Fibroblast of skin of right quadriceps (primary cell): ENCODE data around the gene MICALL2.

Source experiments
- DNase-seq: peaks from one replicate; pipeline ENCODE4 v3.0.0-alpha.2; 2013

The MICALL2 gene

DNA sequence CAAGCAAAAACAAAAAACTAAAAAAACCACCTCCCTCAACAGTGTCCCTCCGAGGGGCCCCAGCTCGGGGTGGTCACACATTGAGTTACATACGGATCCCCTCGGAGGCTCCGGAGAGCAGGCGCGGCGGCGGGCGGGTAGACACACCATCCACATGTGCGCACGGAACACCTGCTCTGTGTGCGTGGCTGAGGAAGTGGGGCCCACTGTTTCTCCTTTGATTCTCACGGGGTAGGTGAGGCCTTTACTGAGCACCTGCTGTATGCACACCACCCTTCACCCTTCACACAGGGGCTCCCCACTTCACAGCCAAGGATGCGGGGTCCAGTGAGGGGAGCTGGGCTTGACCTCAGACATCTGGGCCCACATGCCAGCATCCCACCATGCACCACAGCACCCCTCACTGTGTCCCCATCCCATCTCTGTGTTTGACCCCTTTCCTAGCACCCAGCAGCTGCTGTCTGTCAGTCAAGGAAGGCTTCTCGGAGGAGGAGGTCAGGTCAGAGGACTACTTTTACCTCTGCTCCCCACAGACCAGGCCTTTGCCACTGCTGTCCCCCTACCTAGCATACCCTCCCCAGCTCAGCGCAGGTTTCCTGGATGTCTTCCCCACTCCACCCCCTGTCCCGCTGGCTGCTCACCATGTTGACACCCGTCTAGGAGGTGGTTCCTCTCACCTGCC lies 71.1 kb downstream of the MICALL2 start:
- DNase-seq = no peak

DNA sequence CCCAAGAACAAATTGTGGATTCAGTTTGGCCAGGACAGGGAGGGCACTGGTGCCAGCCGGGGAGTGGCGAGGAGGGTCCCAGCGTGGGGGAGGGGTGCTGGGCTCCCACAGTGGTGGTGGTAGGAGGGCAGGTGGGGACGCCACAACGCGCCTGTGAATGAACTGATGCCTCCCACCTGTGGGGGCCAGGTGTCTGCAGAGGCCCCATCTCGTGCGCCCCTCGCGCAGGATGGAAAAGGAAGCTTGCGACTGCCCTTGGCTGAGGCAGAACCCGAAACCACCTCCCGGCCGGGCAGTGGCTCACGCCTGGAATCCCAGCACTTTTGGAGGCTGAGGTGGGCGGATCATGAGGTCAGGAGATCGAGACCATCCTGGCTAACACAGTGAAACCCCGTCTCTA lies 72.0 kb downstream of the MICALL2 start:
- no peak for DNase-seq

DNA sequence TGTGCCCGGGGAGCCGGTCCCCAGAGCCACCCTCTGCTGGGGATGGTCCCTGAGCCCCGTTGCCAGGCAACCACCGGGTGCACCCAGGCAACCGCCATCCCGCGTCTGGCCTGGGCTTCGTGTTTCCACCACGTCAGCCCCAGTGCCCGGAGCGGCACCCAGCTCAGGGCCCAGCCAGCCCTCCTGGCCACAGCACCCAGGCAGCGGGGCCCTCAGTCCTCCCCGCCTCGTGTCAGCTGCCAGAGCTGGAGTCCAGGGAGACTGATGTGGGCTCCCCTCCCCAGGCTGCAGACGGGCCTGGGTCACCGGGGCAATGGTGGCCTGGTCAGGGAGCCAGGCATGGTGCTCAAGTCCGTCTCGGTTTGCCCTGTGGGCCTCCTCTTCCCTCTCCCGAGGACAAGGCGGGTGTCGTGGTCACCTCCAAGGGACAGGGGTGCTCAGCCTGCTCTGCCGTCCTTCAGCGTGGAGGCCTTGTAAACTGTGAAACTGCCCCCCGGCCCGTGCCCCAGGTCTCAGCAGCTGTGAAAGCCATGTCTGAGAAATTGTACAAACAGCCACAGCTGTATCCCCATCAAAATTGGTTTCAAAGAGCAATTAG lies 72.5 kb downstream of the MICALL2 start:
- no peak for DNase-seq

DNA sequence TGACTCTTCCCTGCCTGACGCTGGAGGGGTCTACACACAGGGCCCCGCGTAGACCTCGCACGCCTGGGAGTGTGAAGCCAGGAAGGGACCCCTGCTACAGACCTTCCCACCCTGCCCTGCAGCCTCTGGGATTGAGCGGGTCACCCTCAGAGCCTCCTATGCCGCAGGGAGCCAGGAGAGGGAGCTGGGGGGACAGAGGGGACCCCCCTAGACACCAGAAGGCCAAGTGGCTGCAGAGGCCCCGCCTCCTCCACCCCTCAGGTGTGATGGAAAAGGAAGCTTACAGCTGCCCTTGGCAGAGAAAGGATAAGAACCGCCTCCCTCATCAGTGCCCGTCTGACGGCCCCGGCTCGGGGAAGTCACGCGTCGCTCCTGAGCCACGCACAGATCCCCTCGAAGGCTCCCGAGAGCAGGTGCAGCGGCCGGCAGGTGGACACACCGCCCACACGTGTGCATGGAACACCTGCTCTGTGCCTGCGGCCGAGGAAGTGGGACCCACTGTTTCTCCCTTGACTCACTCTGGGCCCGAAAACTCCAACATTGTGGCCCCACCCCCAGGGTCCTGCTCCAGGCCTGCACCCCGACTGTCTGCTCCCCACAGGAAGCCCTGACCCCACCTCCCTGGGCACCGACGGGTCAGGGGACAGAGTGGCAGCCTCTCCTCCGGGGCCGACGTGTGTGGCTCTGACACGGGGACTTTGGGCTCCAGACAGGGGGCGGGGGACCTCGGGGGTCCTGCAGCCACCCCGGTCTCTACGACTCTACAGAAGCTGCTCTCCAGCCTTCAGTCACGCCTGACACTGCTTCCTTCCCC lies 73.3 kb downstream of the MICALL2 start:
- no peak for DNase-seq

DNA sequence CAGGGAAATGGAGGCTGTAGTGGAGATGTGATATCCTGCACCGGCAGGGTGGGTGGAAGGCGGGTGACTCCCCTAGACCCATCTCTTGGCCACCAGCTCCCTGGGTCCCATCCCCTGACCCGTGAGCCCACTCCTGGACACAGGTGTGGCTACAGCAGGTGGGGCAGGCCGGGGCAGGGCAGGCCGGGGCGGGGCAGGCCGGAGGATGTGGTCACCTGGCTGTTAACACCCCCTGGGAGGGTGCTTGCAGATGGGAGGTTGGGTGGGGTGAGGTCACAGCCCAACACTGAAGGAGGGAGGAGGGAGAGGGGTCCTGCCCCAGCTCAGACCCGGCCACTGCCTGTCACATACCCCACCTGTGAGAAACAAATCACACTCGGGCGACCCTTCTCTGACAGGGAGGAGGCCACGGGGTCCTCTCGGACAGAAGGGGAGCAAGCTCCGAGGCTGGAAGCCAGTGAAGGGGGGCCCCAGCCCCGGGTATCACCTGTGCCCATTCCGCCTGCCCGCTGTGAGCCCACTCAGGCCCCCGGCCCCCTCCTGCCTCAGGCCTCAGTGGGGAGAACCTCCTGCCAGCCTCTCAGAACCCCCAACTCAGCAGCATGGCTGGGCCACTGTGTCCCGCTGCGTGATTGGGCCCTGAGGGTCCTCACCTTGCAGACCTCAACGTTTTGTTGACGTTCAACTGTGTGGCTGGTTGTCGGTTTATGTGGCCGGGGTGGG lies 74.0 kb downstream of the MICALL2 start:
- DNase-seq = no peak
